Measurements from ENCODE around the gene NCR1.

DNA sequence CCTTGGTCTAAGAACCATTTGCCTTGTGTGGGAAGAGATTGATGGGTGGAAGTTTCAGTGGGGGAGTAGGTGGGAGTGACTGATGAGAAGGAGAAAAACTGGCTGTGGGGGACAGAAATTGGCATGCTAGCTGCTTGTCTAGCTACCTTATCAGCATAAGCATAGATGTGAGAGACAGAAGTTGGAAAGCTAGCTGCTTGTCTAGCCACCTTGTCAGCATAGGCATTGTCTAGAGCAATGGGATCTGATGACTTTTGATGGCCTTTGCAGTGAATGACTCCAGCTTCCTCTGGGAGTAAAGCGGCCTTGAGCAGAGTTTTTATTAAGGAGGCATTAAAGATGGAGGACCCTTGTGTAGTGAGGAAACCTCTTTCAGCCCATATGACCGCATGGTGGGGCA lies 9.9 kb upstream of the NCR1 start:
- TF ChIP-seq, protein P1, sequence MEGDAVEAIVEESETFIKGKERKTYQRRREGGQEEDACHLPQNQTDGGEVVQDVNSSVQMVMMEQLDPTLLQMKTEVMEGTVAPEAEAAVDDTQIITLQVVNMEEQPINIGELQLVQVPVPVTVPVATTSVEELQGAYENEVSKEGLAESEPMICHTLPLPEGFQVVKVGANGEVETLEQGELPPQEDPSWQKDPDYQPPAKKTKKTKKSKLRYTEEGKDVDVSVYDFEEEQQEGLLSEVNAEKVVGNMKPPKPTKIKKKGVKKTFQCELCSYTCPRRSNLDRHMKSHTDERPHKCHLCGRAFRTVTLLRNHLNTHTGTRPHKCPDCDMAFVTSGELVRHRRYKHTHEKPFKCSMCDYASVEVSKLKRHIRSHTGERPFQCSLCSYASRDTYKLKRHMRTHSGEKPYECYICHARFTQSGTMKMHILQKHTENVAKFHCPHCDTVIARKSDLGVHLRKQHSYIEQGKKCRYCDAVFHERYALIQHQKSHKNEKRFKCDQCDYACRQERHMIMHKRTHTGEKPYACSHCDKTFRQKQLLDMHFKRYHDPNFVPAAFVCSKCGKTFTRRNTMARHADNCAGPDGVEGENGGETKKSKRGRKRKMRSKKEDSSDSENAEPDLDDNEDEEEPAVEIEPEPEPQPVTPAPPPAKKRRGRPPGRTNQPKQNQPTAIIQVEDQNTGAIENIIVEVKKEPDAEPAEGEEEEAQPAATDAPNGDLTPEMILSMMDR (IDR thresholded peaks at IDR 0.05) = no peak
- TF ChIP-seq POLR2AphosphoS5 (IDR thresholded peaks at IDR 0.05) = no peak
